ENCODE results near the gene PAN3. TPM values are rescaled to one million over a fixed set of nuclear protein-coding genes. Genes with fewer than 3 reads are reported as not detected.
"Not testable (repeated sequence)": the region's sequence is repeated elsewhere in the genome, so short reads cannot be mapped to it uniquely, and the experiment has no call there.

The PAN3 gene
- total RNA-seq, 1 donor from 2014 or later, result 15.5 TPM

DNA sequence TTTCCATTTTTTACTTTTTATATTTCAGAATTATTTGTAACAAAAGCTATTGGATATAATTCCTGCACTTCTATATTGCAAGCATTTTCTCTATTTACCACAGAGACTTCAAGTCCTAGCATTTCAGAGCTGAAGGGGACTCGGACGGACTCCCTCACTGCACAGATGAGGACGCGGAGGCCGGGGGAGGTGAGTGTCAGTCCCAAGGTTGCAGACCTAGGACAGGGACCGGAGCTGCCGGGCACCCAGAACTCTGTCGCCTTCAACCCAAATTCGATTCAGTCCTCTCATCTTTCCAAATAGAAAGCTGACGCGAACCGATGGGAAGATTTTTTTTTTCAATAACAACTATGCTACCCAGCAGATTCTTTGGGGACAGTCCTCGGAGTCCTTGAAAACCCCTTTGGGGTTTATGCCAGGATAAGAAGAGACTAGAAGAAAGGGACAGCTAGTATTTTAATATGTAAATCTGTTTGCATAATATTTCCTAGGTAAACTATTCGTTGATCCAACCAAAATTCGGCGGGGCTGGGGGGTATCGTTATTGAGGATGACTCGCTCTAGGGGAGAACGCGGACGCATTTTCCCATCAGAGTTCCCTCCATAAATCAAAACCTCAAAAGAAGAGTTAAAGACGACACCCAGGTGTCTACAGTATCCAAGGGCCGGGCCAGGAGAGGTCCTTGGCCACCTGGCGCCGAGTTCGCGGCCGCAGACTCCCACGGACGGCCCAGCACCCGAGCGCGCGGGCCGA lies 38.8 kb upstream of the PAN3 start:
- DNase-seq (ENCODE audit: low read depth), result no peak
- H3K4me3 ChIP-seq (ENCODE audit: low read depth, low read length), result peak overlapping the region; percentile 43
- TF ChIP-seq, protein P1, sequence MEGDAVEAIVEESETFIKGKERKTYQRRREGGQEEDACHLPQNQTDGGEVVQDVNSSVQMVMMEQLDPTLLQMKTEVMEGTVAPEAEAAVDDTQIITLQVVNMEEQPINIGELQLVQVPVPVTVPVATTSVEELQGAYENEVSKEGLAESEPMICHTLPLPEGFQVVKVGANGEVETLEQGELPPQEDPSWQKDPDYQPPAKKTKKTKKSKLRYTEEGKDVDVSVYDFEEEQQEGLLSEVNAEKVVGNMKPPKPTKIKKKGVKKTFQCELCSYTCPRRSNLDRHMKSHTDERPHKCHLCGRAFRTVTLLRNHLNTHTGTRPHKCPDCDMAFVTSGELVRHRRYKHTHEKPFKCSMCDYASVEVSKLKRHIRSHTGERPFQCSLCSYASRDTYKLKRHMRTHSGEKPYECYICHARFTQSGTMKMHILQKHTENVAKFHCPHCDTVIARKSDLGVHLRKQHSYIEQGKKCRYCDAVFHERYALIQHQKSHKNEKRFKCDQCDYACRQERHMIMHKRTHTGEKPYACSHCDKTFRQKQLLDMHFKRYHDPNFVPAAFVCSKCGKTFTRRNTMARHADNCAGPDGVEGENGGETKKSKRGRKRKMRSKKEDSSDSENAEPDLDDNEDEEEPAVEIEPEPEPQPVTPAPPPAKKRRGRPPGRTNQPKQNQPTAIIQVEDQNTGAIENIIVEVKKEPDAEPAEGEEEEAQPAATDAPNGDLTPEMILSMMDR (conservative IDR thresholded peaks at IDR 0.05; ENCODE audit: low read depth, low read length), result no peak

- peak within 1 kb of the TSS; percentile 43 for H3K4me3 ChIP-seq (ENCODE audit: low read depth, low read length)
- TF ChIP-seq, protein P1 (conservative IDR thresholded peaks at IDR 0.05; ENCODE audit: low read depth, low read length), result no peak
- DNase-seq (ENCODE audit: low read depth), result no peak
Measured at GRCh38 chr13:28100150-28101121, 37.9 kb upstream of the PAN3 start, which contains the start of gene FLT3. FLT3 (minus strand) TSS chr13:28100576; CDS start chr13:28100510, 66 bp downstream.

DNA sequence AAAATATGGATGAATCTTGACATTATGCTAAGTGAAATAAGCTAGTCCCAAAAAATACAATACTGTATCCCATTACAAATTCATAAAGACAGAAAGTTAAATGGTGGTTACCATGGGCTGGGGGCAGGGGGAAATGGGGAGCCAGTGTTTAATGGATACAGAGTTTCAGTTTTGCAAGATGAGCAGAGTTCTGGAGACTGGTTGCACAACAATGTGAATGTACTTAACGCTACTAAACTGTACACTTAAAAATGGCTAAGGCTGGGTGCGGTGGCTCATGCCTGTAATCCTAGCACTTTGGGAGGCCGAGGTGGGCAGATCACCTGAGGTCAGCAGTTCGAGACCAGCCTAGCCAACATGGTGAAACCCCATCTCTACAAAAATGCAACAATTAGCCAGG lies 36.5 kb upstream of the PAN3 start:
- not testable (repeated sequence) for H3K4me3 ChIP-seq (ENCODE audit: low read depth, low read length)

GRCh38 chr13:28106976-28107375 lies 31.4 kb upstream of the PAN3 start:
- DNase-seq (ENCODE audit: low read depth), result no peak
- TF ChIP-seq, protein P1 (conservative IDR thresholded peaks at IDR 0.05; ENCODE audit: low read depth, low read length), result no peak
- H3K4me3 ChIP-seq (ENCODE audit: low read depth, low read length), result no peak overlapping the region

More for the DNA sequence above, 36.5 kb upstream of the PAN3 start:
- not testable (repeated sequence) for DNase-seq (ENCODE audit: low read depth)

DNA sequence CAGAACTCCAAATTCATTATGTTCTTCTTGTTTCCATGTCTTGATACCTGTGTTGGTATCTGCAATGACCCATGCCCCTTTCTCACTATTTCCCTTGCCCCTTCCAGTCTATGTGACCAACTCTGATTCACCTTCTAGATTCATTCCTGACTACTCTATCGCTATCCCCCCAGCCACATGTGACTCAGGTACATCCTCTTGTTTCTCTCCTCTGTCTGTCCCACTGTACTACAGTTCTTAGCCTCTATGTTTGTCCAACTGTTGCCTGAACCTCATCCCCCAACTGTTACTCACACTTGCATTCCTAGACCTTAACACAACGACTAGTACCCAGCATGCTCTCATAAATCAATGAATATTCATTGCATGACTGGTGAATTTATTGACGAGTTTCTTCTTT lies 27.9 kb upstream of the PAN3 start:
- H3K4me3 ChIP-seq (ENCODE audit: low read depth, low read length), result no peak overlapping the region
- TF ChIP-seq, protein P1 (conservative IDR thresholded peaks at IDR 0.05; ENCODE audit: low read depth, low read length), result no peak
- DNase-seq (ENCODE audit: low read depth), result no peak

- TF ChIP-seq, protein P1 (conservative IDR thresholded peaks at IDR 0.05; ENCODE audit: low read depth, low read length), result no peak
- no peak for DNase-seq (ENCODE audit: low read depth)
- H3K4me3 ChIP-seq (ENCODE audit: low read depth, low read length), result no peak overlapping the region
Measured at GRCh38 chr13:28116736-28117135, 21.6 kb upstream of the PAN3 start.

- no peak overlapping the region for H3K4me3 ChIP-seq (ENCODE audit: low read depth, low read length)
- no peak for DNase-seq (ENCODE audit: low read depth)
- TF ChIP-seq, protein P1 (conservative IDR thresholded peaks at IDR 0.05; ENCODE audit: low read depth, low read length), result no peak
Measured at GRCh38 chr13:28117689-28118377, 20.5 kb upstream of the PAN3 start.
